NCI-H2107 treated with DMSO at 0.1 percent for 48 hours (cell line): ENCODE measurements around the gene CENPU.
"Not testable (repeated sequence)": the region's sequence is repeated elsewhere in the genome, so short reads cannot be mapped to it uniquely, and the experiment has no call there.

ENCODE experiments used
- DNase-seq: peaks from one replicate; lab custom pipeline; 2025; ENCODE audit not compliant: unreplicated experiment; lab: John Stamatoyannopoulos, UW

Gene CENPU, protein sequence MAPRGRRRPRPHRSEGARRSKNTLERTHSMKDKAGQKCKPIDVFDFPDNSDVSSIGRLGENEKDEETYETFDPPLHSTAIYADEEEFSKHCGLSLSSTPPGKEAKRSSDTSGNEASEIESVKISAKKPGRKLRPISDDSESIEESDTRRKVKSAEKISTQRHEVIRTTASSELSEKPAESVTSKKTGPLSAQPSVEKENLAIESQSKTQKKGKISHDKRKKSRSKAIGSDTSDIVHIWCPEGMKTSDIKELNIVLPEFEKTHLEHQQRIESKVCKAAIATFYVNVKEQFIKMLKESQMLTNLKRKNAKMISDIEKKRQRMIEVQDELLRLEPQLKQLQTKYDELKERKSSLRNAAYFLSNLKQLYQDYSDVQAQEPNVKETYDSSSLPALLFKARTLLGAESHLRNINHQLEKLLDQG

DNA sequence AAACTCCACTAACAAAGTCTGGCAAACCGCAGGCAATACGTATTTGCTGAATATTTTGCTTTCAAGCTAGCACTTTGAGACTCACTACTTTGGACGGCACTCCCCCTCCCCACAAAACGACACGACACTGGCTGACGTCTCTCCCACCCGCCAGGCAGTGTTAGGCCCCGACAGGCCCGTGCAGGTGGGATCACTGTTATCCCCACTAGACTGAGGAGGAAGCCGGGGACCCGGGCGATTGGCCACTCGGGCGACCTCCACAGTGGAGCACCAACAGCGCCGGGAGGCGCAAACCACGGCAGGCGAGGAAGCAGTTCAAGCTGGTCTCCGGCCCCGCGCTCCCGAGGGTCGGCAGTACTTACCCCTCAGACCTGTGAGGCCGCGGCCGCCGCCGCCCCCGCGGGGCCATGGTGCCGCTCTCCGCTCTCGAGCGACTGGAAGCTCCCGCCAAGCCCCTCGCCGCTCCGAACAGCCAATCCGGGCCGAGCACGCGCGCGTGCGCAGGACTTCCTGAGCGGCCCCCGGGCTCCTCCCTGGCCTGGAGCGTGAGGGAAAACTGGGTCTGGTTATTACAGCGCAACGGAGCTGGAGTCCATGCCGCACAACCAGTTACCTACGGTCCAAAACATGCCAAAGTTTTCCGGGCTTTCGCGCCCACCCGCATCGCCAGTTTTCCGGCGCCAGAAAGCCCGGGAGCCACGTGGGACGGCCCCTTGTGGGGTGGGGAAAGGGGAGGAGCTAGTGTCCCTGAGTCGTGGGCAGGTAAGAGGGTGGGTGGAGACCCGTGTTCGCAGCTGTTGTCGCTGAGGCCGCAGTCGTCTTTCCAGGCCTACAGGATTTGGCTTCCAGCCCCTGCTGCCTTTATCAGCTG is at the start of gene CENPU:
Gene CENPU, minus strand, starts transcription at position 443 of the 871 bp plus-strand sequence. Its CDS starts 34 bp downstream, at position 409.
- peak; percentile 92 for DNase-seq

DNA sequence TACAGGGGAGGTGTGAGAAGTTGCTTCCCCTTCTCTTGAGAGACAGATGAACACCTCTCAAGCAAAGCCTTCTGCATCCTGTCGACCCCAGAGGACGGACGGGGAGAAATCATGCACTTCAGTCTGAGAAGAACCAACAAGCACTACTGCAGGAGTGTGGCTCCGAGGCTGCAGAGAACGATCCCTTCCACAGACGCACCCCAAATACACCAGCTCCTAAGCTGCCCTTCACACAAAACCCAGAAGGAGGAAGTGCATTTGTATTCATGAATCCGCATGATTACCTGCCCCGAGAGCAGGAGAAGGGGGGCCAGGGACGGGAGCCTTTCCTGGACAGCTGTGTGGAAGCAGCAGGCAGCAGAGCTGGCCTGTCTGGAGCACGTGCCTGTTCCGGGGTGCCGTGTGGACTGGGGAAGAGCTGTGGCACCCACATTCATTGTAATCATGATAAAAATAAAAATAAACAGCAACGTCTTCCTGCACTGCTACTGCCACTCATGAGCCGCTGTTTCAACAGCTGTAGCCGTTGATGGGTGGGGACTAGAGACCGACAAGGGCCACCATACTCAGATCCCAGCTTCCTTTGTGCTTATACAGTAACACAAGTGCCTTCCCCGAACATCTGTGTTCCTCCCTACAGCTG is 49.0 kb upstream of the CENPU start:
- no peak for DNase-seq

DNA sequence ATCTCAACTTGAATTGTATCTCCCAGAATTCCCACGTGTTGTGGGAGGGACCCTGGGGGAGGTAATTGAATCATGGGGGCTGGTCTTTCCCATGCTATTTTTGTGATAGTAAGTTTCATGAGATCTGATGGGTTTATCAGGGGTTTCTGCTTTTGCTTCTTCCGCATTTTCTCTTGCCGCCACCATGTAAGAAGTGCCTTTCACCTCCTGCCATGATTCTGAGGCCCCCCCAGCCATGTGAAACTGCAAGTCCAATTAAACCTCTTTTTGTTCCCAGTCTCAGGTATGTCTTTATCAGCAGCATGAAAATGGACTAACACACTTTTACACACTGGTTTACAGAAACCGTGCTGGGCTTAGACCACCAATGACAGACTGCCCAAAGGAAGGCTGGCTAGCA is 45.3 kb upstream of the CENPU start:
- DNase-seq = not testable (repeated sequence)

DNA sequence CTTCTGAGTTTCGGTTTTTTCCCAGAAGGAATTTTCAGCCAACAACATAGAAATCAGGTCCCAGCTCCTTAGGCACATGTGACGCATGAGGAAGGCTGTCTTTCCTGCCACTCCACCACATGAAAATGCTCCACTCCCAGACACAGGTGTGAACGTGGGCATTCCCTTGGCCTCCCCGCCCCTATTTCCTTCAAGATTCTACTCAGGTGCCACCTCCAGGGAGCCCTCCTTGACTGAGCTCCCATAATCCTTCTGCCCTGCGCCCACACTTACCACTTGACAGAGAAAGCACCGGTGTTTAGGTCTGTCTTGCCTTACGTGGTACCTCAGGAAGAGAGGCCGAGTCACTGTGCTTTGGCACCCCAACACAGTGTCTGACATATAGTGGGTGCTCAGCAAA is 44.4 kb upstream of the CENPU start:
- DNase-seq = no peak

DNA sequence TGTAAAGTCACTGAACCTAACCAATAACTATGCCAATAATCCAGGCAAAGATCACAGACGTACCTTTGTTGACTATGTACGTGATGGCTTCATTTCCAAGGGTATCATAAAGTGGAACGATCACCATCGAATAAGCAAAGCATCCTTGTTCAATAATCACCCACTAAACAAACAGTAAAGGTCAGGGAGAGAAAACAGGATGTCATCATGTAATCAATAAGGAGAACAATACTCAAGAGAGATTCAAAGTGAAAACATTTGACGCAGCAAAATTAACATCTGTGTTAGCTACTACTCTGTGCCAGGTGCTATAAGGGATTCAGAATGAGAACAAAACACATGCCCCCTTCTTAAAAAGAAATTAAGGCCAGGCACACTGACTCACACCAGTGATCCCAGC is 42.9 kb upstream of the CENPU start:
- DNase-seq = no peak

DNA sequence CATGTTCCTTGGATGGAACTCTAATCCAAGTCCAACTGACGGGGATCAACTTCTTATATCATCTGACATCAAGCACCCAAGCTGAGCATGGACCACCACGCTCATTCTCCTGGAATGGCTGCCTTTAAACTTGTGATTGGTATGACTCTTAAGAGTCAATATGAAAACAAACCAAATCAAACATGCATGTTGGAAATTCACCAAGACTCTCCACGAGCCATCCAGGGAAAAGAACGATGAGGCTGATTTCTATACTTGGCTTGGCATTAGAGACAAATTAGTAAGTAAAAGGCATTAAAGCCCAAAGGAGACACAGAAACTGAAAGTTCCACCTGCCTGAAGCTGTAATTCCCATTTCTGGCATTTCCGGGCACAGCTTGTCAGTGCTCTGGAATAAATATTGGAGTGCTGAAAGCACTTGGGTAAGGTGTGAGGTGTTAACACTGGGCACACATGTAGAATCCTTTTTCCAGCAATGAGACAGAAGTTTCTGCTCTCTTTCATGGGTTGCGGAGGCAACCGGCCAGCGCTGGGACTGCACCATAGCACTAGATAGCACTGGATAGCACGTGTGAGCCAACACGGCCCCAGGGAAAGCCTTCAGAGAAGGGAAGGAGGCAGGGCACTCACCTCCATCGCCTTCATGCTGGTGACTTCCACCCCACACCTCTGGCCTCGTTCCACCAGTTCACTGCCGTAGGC is 42.1 kb upstream of the CENPU start:
- no peak for DNase-seq

DNA sequence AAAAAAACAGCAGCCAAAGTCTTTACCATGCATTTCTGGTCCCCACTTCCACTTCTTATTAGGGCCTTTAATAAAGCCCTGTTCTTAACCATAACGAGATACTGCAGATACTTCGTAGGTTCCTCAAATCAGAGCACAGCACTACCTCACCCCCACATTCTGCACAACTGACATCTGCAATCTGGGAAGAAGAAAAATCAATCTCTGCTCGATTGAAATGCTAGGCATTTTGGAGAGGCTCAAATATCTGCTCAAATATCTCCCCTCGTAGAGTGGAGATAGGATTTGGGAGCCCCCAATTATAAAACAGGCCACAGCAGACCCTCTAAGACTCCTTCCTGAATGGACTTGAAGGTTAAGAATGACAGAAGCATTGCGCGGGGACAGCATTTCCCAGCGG is 40.3 kb upstream of the CENPU start:
- no peak for DNase-seq

DNA sequence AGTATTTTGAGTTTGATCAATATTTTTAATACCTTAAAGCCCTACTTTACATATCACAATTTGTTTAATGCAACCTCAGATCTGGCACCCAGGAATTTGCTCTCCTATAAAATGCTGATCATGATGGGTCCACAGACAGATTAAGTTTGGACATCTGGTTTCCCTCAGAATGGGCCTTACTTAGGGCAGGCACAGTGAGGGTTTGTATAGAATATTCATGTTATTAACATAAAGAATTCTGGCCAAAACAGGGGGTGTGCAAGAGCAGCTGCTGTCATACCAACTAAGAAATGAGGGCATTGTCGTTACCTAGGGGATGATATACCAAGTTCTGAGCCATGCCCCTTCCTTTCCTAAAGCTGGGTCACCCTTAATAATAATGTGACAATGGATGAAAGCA is 37.5 kb upstream of the CENPU start:
- DNase-seq = no peak

DNA sequence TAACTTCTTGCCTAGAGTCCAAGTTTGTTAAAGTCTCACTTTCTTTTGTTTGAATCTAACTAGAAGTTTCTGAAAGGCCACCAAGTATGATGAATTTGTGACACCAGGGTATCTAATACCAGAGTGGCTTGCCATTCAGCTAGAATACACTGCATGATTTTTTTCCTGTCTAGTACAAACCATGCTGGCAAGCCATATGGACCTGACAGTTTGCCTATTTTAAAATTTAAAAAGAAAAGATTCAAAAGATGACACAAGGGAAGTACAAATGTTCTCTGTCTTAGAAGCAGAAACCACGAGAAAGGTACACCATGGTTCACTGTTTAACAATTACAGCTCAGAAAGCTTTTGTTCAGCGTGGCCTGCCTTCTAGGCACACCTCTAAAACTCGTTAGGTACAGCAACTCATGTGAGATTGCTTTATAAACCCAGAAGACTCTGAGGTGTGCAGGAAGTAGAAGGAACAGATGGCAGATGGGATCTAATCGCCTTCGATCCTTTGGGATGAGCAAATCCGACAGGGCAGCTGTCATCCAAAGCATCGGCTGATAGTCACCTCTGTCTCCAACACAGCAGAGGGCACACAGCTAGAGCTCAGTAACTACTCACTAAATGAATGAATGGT is 35.4 kb upstream of the CENPU start:
- no peak for DNase-seq

DNA sequence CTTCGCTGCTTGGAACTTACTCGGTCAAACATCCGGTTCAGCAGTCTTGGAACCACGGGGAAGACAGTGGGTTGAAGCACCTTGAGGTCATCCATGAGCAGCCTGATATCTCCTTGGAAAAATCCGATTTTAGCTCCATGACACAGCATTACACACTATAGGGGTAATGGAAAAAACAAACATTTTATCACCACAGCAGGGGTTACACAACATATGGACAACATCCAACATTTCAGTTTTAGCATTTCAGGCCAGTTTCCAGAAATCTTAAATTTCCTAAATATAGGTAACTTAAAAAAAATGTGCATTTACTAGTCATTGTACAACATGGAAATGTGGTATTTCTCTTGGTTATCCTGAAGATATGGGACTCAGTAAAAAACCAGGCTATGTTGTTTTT is 34.4 kb upstream of the CENPU start:
- DNase-seq = no peak

DNA sequence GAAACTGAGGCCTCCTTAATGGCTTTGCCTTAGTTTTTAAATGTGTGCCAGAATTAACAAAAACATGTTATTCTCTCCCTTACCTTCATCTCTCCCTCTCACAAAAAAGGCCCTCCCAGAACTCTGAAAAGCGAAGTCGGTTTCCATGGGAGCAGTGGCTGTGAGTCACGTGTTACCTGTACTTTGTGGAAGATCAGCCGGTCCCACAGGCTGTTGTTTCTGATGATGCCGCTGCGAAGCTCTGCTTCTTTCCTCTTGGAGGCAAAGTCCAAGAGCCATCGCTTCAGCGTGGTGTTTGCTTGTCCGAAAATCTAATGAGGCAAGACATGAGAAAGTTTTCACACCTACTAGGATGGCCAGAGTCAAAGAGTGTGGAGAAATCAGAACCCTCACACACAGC is 32.5 kb upstream of the CENPU start:
- no peak for DNase-seq

DNA sequence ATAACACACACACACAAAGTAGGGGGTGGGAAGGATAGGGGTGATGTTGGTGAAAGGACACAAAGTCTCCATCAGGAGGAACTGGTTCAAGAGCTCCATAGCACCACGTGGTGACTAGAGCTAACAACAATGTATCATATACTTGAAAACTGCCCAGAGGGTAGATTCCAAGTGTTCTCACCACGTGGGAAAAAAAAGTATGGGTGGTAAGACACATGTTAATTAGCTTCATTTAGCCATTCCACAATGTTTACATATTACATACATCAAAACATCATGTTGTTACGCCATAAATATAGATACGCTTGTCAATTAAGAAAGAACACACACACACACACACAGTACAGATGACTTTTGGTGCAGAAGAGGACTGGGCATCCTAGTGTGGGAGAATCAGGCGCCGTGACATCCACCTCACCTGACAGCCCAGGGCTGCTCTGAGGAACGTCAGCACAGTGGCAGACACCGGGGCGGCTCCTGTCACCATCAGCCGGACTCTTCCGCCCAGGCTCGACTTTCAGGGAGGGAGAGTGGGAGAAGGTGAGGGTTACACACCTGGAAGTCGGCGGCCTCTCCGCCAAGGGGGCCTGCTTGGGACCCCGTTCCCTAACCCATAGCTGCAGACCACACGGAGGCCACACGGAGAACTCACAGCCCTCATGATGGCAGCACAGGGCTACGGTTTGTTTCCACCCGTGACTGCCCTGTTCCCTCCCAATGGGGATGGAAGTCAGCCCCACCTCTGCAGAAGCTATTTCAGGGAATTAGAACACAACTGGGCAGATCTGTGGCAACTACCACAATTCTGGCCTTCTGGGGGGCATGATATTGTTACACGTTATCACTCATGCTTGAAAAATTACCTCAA is 31.8 kb upstream of the CENPU start:
- DNase-seq = no peak

DNA sequence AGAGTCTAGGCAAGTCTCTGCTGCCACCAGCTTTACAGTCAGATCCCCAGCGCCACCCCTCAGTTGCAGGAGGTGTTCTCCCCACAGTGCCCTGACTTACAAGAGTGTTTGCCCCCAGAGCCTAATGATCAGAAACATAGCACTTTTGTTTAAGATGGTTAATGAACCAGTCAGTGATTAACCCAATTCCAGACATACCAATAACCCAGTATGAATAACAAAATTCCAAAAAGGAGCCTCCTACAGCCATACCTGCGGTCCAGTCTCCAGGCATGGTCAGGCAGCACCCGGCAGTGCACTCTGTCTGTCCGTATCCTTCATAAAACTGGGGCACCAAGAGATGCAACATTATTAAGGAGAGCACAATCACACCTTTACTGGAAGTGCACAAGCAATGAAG is 30.7 kb upstream of the CENPU start:
- no peak for DNase-seq

DNA sequence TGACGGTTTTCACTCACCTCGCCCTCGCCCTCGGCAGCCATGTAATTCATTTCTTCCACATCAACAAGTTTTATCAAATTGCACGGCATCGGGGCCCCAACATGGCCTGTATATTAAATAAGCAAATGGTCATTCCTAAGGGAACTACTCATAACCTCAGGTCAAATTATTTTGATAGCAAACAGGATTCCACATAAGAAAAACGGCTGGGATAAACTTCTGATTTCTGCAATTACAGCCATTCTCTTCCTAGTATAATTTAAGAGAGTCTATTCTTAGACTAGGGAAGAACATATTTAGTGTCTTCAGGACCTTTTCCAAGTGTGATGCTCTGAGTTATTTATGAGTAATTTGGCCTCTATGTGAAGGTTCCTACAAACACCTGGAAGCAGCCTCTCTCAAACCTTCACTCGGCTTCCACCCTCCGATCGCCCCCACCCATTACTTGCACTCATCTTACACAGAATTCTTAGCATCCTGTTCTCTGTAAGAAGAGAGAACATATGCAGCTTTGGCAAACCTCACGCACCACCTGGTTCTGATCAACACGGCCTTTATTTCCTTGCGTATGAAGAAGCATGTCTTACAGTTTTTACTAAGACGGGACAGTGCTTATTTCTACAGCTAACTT is 29.4 kb upstream of the CENPU start:
- no peak for DNase-seq

DNA sequence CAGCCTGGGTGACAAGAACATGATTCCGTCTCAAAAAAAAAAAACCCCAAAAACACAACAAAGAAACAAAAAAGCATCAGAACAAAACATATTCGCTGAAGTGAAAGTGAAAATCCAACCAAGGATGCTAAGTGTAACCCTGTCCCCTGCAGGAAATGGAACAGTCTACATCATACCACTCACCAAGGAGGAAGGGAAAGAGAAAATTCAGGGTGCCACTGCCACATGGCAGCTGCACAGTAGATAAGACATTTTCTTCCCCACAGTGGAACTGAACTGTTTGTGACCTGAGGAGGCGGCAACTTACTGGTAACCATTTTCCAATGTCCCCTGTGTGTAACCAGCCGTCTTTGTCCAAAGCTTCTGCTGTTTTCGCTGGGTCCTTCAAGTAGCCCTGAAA is 28.2 kb upstream of the CENPU start:
- DNase-seq = no peak

DNA sequence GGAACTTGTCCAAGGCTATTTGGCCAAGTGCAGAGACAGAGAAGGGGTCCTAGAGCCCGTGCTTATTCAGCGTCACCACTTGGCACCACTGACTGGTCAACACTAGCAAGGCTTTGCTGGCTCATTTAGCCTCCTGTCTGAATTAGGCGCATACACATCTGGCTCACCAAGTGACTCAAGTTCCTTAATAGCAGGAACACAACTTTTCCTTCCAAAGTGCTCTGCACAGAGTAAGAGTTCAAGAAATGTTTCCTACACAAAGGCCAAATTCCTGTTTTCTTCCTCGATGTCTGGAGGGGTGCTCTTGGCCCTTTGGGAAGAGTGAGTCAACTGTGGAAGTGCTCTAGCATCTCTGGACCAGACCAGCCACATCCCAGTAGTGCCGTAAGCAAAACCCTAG is 26.8 kb upstream of the CENPU start:
- no peak for DNase-seq

DNA sequence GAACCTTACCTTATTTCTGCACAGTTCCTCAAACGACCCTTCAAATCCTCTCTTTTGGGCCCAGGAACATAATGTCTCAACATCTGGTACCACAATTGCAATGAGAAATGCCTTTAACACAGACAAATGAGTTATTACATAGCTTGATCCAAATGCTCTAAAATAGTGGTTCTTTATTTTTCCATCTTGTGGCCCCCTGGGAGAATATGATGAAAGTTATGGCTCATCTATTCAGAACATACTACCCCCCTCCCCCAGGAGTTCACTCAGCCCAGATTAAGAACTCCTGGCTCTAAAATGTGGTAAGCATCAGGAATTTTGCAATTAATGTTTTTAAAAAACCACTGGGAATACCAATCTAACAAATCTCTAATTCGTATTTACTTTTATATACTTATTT is 23.9 kb upstream of the CENPU start:
- DNase-seq = no peak

DNA sequence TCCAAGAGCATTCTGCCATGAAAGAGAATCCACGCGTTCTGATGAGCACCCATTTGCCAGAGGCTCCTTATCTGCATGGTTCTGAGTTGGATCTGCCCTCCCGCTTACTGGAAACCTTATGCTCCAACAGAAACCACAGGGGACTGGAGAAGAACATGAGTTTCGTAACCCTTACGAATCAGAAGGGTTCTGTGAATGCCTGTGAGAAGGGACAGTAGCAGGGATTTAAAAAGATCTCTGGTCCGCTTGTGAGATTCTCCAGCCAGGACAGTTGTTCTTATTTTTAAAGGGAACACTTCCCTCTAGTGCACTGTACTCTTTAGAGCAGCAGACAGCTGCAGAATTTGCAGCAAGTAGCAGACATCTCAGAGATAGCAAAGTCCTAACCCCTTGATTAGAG is 22.5 kb upstream of the CENPU start:
- DNase-seq = no peak

DNA sequence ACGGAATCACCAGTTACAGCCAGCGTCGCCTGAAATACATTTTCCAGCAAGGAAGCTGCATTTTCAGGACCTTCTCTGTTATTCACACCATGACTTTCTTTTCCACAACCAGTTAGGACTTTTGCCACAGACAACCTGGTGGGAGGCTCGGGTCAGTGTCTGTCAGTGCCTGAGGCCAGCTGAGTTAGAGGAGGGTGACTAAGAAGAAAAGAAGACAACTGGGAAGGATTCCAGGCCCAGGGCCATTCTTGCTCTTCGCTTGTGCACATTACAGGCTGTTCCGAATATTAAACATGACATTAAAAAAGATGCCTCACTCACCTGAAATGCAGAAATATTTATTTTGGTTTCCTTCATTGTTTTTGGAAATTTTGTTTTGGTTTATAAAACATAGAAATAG is 21.4 kb upstream of the CENPU start:
- no peak for DNase-seq
